H1 (cell line): ENCODE data around the gene TRMT6. TPM values are rescaled to one million over a fixed set of nuclear protein-coding genes. Genes with fewer than 3 reads are reported as not detected.

ENCODE experiments used
- CTCF ChIA-PET: fragments of 300-600 bp; sonication (Branson Sonifier 250); formaldehyde crosslinking; loops from one replicate; lab custom pipeline; 2021; ENCODE audit not compliant: partially characterized antibody; lab: Charles Lee
- POLR2A ChIA-PET: fragments of 300-600 bp; sonication (Branson Sonifier 250); formaldehyde crosslinking; loops from one replicate; lab custom pipeline; 2021; ENCODE audit warnings: inconsistent platforms; ENCODE audit not compliant: partially characterized antibody; lab: Charles Lee
- DNase-seq, 2 experiments: peaks; one replicate each; pipeline versions ENCODE4 v3.0.0 to v3.0.0-alpha.2; 2010 to 2022; ENCODE audit warnings: low spot score in 2 of 2, low read depth in 1 of 2, mixed read lengths in 1 of 2
- FAIRE-seq: peaks from 2 replicates; lab custom pipeline; 2011; peaks lifted over from hg19 to GRCh38; lab: Jason Lieb, UNC
- H2AFZ ChIP-seq: 2 replicates; pipeline ENCODE4 v1.8.1; 2012; ENCODE audit warnings: low read length, inconsistent platforms
- H2AK5ac ChIP-seq: 2 replicates; pipeline ENCODE4 v1.6.1; 2013; ENCODE audit warnings: low read depth, low read length
- H2BK120ac ChIP-seq: replicated peaks from 2 replicates; pipeline ENCODE3; 2013; ENCODE audit warnings: low read depth, low read length, inconsistent platforms
- H2BK12ac ChIP-seq: 2 replicates; pipeline ENCODE4 v1.6.1; 2013; ENCODE audit warnings: low read depth, low read length
- H2BK15ac ChIP-seq: 2 replicates; pipeline ENCODE4 v1.6.1; 2013; ENCODE audit warnings: low read length
- H2BK20ac ChIP-seq: 2 replicates; pipeline ENCODE4 v1.6.1; 2013; ENCODE audit warnings: low read length
- H2BK5ac ChIP-seq: 2 replicates; pipeline ENCODE4 v1.6.1; 2013; ENCODE audit warnings: low read depth, low read length
- H3K14ac ChIP-seq: 2 replicates; pipeline ENCODE4 v1.6.1; 2013; ENCODE audit warnings: inconsistent platforms; ENCODE audit not compliant: insufficient read length
- H3K18ac ChIP-seq: 2 replicates; pipeline ENCODE4 v1.6.1; 2013; ENCODE audit warnings: low read length; ENCODE audit errors: extremely low read depth
- H3K23ac ChIP-seq: 2 replicates; pipeline ENCODE4 v1.6.1; 2013; ENCODE audit warnings: inconsistent platforms; ENCODE audit not compliant: insufficient read length
- H3K23me2 ChIP-seq: 2 replicates; pipeline ENCODE4 v1.6.1; 2013; ENCODE audit warnings: low read depth, low read length
- H3K27ac ChIP-seq: 2 replicates; pipeline ENCODE4 v1.6.1; 2011; ENCODE audit warnings: low read depth, low read length, inconsistent platforms
- H3K27me3 ChIP-seq, 4 experiments: replicated peaks in 1 of 4; 1 replicate in 1 of 4; 2 replicates in 3 of 4; pipeline versions ENCODE4 v1.6.1 to v1.8.1; 2011 to 2013; ENCODE audit warnings: low read length in 3 of 4, mild to moderate bottlenecking in 3 of 4, inconsistent platforms in 2 of 4, mixed read lengths in 2 of 4, moderate library complexity in 1 of 4; ENCODE audit not compliant: control insufficient read depth in 3 of 4, insufficient read depth in 3 of 4; ENCODE audit errors: extremely low read depth in 1 of 4
- H3K36me3 ChIP-seq, 4 experiments: 2 replicates each; pipeline versions ENCODE4 v1.6.1 to v1.8.1; 2011 to 2013; ENCODE audit warnings: mild to moderate bottlenecking in 4 of 4, low read length in 3 of 4, moderate library complexity in 2 of 4, control low read depth in 1 of 4, inconsistent platforms in 1 of 4; ENCODE audit not compliant: insufficient read depth in 4 of 4, control insufficient read depth in 2 of 4
- H3K4ac ChIP-seq: replicated peaks from 2 replicates; pipeline ENCODE3; 2013; ENCODE audit warnings: low read length, low read depth, mixed read lengths, inconsistent platforms; ENCODE audit not compliant: insufficient read length
- H3K4me1 ChIP-seq, 4 experiments: replicated peaks in 1 of 4; 1 replicate in 1 of 4; 2 replicates in 3 of 4; pipeline versions ENCODE4 v1.6.1 to v1.8.1; 2011 to 2013; ENCODE audit warnings: low read length in 3 of 4, inconsistent platforms in 2 of 4, mixed read lengths in 1 of 4; ENCODE audit not compliant: insufficient read depth in 4 of 4, control insufficient read depth in 3 of 4
- H3K4me2 ChIP-seq, 2 experiments: 2 replicates each; pipeline versions ENCODE4 v1.6.1 to v1.8.1; 2011 to 2013; ENCODE audit warnings: low read depth in 2 of 2, low read length in 2 of 2, control low read depth in 1 of 2, inconsistent platforms in 1 of 2, mild to moderate bottlenecking in 1 of 2; ENCODE audit not compliant: insufficient read depth in 1 of 2
- H3K4me3 ChIP-seq, 4 experiments: fragments of 200-600, 300-600 bp in 1 of 4; sonication (generic), shearing (Covaris generic), sonication (Bioruptor Twin) in 1 of 4; 2 replicates each; pipeline versions ENCODE4 v1.5.1 to v1.8.1; 2011 to 2016; ENCODE audit warnings: low read length in 4 of 4, low read depth in 3 of 4, control low read depth in 2 of 4, inconsistent platforms in 2 of 4, mild to moderate bottlenecking in 2 of 4, mixed read lengths in 1 of 4, moderate library complexity in 1 of 4; ENCODE audit not compliant: insufficient read depth in 2 of 4; ENCODE audit errors: extremely low read depth in 1 of 4
- H3K56ac ChIP-seq: replicated peaks from 2 replicates; pipeline ENCODE3; 2013; ENCODE audit warnings: low read depth, mild to moderate bottlenecking, mixed read lengths, low read length, inconsistent platforms; ENCODE audit not compliant: insufficient read length
- H3K79me1 ChIP-seq: 2 replicates; pipeline ENCODE4 v1.6.1; 2013; ENCODE audit warnings: low read depth, low read length, control low read depth
- H3K79me2 ChIP-seq, 2 experiments: 2 replicates each; pipeline versions ENCODE4 v1.6.1 to v1.8.1; 2012 to 2013; ENCODE audit warnings: low read length in 2 of 2, mild to moderate bottlenecking in 2 of 2, inconsistent platforms in 1 of 2; ENCODE audit not compliant: insufficient read depth in 2 of 2, control insufficient read depth in 1 of 2
- H3K9ac ChIP-seq, 4 experiments: replicated peaks in 1 of 4; 1 replicate in 1 of 4; 2 replicates in 3 of 4; pipeline versions ENCODE4 v1.6.1 to v1.8.1; 2011 to 2013; ENCODE audit warnings: low read depth in 3 of 4, low read length in 3 of 4, control low read depth in 2 of 4, mild to moderate bottlenecking in 2 of 4, moderate library complexity in 2 of 4, inconsistent platforms in 1 of 4; ENCODE audit errors: extremely low read depth in 1 of 4
- H3K9me3 ChIP-seq, 2 experiments: 2 replicates each; pipeline versions ENCODE4 v1.6.1 to v1.8.1; 2012 to 2013; ENCODE audit warnings: mild to moderate bottlenecking in 2 of 2, moderate library complexity in 2 of 2, control low read depth in 1 of 2, inconsistent platforms in 1 of 2, low read depth in 1 of 2, low read length in 1 of 2, mixed read lengths in 1 of 2; ENCODE audit not compliant: insufficient read depth in 2 of 2
- H4K20me1 ChIP-seq, 2 experiments: replicated peaks in 1 of 2; 2 replicates each; pipeline versions ENCODE3 to v1.8.1; 2011 to 2013; ENCODE audit warnings: inconsistent platforms in 2 of 2, low read length in 2 of 2, mild to moderate bottlenecking in 1 of 2; ENCODE audit not compliant: insufficient read depth in 2 of 2, control insufficient read depth in 1 of 2
- H4K5ac ChIP-seq: 2 replicates; pipeline ENCODE4 v1.6.1; 2013; ENCODE audit warnings: low read length, low read depth, mixed read lengths, inconsistent platforms; ENCODE audit not compliant: insufficient read length
- H4K8ac ChIP-seq: 2 replicates; pipeline ENCODE4 v1.8.0; 2013; ENCODE audit warnings: mild to moderate bottlenecking, moderate library complexity, low read length, inconsistent platforms; ENCODE audit not compliant: insufficient read depth; ENCODE audit errors: extremely low read depth
- H4K91ac ChIP-seq: replicated peaks from 2 replicates; pipeline ENCODE3; 2013; ENCODE audit warnings: low read length, mixed read lengths, inconsistent platforms; ENCODE audit not compliant: insufficient read length
- EGR1 ChIP-seq: IDR thresholded peaks from 2 replicates; pipeline ENCODE4 v1.6.1; 2011; ENCODE audit warnings: low read depth, low read length, borderline replicate concordance
- NANOG ChIP-seq: IDR thresholded peaks from 2 replicates; pipeline ENCODE4 v1.6.1; 2011; ENCODE audit warnings: low read length, low read depth, mild to moderate bottlenecking, inconsistent platforms; ENCODE audit not compliant: insufficient read depth, poor library complexity, severe bottlenecking
- POLR2A ChIP-seq, 2 experiments: IDR thresholded peaks; 1 replicate in 1 of 2; 2 replicates in 1 of 2; pipeline ENCODE4 v1.6.1; 2011; ENCODE audit warnings: low read depth in 2 of 2, low read length in 2 of 2, mild to moderate bottlenecking in 2 of 2; ENCODE audit errors: control extremely low read depth in 1 of 2
- POLR2AphosphoS5 ChIP-seq: IDR thresholded peaks from 2 replicates; pipeline ENCODE4 v1.6.1; 2011; ENCODE audit warnings: low read depth, low read length
- RNF2 ChIP-seq: fragments of 200-900, 300-1000 bp; sonication (generic); IDR thresholded peaks from 2 replicates; pipeline ENCODE4 v1.7.1; 2016; ENCODE audit warnings: borderline replicate concordance, low read depth, mild to moderate bottlenecking, antibody characterized with exemption, low read length; ENCODE audit not compliant: poor library complexity, severe bottlenecking; ENCODE audit errors: missing control alignments
- SRF ChIP-seq: IDR thresholded peaks from 2 replicates; pipeline ENCODE4 v1.6.1; 2011; ENCODE audit warnings: mild to moderate bottlenecking, low read depth, low read length, moderate library complexity
- SUZ12 ChIP-seq: fragments of 200-600 bp; sonication (generic); IDR thresholded peaks from 2 replicates; pipeline ENCODE4 v1.6.1; 2012; ENCODE audit warnings: mild to moderate bottlenecking, inconsistent platforms, low read length, moderate library complexity, mixed read lengths
- ZNF274 ChIP-seq: IDR thresholded peaks from 2 replicates; pipeline ENCODE4 v1.7.0; 2012; ENCODE audit warnings: low read length, borderline replicate concordance; ENCODE audit errors: extremely low read depth
- WGBS, 2 experiments: shearing (Covaris generic) in 1 of 2; methylation state at CpG; one replicate each; pipeline versions ENCODE4 v1.1.6 to v1.1.7; 2013 to 2015; ENCODE audit warnings: low lambda C conversion rate in 2 of 2, mixed read lengths in 2 of 2, inconsistent platforms in 1 of 2, low coverage in 1 of 2, missing lambda C conversion rate in 1 of 2; ENCODE audit not compliant: insufficient replicate concordance in 2 of 2, insufficient coverage in 1 of 2, insufficient read length in 1 of 2; ENCODE audit errors: extremely low coverage in 1 of 2, missing lambda C conversion rate in 1 of 2; 5-methylcytosine and 5-hydroxymethylcytosine counted together
- polyA plus RNA-seq, 7 experiments: library from polyadenylated mRNA; depleted of rRNA in 3 of 7; stranded (reverse) in 5 of 7; unstranded in 2 of 7; fragments of >200 nt in 5 of 7; fragments of 200-250 nt in 2 of 7; gene quantifications; 1 replicate in 5 of 7; 2 replicates in 1 of 7; 4 replicates in 1 of 7; pipeline versions ENCODE4 v1.2.1 to v1.2.3, GENCODE V29; 2011 to 2013; ENCODE audit warnings: missing spikeins in 2 of 7, mixed read lengths in 2 of 7
- total RNA-seq: library from RNA; stranded (reverse); fragmentation: NEBNext Ultra II Directional; extraction: Animal tissue kit (Norgen Biotek cat#: 25700); gene quantifications from 2 replicates; pipeline ENCODE4 v1.2.1, GENCODE V29; 2021
- TF ChIP-seq, protein P1 (sequence below), 3 experiments: IDR thresholded peaks; 1 replicate in 2 of 3; 2 replicates in 1 of 3; pipeline versions ENCODE4 v1.5.1 to v1.6.1; 2011; ENCODE audit warnings: low read length in 3 of 3, mild to moderate bottlenecking in 3 of 3, inconsistent platforms in 2 of 3, low read depth in 1 of 3, moderate library complexity in 1 of 3; ENCODE audit not compliant: insufficient read depth in 1 of 3; ENCODE audit errors: control extremely low read depth in 1 of 3

Gene TRMT6
- total and polyA plus RNA-seq, 2 of the 8 experiments (the other 6 are each of a cell fraction or from before 2014, with no cell fraction given), result 6.9 to 23.3 TPM

DNA sequence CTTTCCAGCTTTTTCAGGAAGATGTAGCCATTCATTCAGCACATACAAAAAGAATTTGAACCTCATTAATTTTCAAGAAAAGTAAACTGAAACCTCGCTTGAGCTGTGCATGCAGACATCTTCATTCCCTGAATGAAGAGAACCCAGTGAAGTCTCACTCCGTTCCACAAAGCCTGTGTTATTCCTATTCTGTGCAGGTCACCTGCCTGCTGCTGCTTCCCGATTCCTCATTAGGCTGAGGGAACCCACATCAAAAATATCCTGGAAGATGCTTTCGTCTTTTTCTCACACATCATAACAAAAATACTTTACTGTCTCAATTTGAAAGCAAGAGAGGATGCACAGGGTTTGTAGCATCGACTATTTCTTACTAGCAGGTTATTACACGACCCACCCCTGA, 40.1 kb downstream of the TRMT6 start:
- H3K4me1 ChIP-seq, result peaks cover 0 to 3% (median 0%) of the 10 kb centered on the region in 4 experiments; a peak in 1 of 7 replicates
- no peak for DNase-seq
- 79% methylated on average over 6 of the region's 6 CpGs; no CpG with 5 or more reads in 1 of the 2 experiments for WGBS, 2 experiments
- H3K4me3 ChIP-seq, result no peak overlapping the region
- H3K4me2 ChIP-seq, result no peak overlapping the region; a peak in 1 of 4 replicates
- H4K20me1 ChIP-seq, result no peaks in the 10 kb centered on the region
- POLR2A ChIA-PET, result no interaction called here
- no peak overlapping the region for H3K56ac ChIP-seq
- no peak overlapping the region for H3K27ac ChIP-seq
- no peak overlapping the region for H3K4ac ChIP-seq
- H4K8ac ChIP-seq, result no peak overlapping the region
- no peak overlapping the region for H3K14ac ChIP-seq
- H3K9me3 ChIP-seq, result no peaks in the 10 kb centered on the region
- H3K79me2 ChIP-seq, result no peaks in the 10 kb centered on the region
- no peak overlapping the region for H2BK120ac ChIP-seq
- H3K23me2 ChIP-seq, result peaks cover 5% of the 10 kb centered on the region; the same call in 1 of the 2 replicates
- no peak overlapping the region for H2AK5ac ChIP-seq
- H2AFZ ChIP-seq, result 0 out of 2 replicates have a peak overlapping the region, but pooled peaks have one; percentile 12
- no peak overlapping the region for H2BK12ac ChIP-seq
- no peak overlapping the region for H2BK20ac ChIP-seq
- H3K79me1 ChIP-seq, result no peaks in the 10 kb centered on the region
- H3K9ac ChIP-seq, result no peak overlapping the region; a peak in 1 of 7 replicates
- H4K5ac ChIP-seq, result no peak overlapping the region
- no peak overlapping the region for H2BK5ac ChIP-seq
- H3K36me3 ChIP-seq, result no peaks in the 10 kb centered on the region
- no peaks in the 10 kb centered on the region; a peak in 1 of 7 replicates for H3K27me3 ChIP-seq
- CTCF ChIA-PET, result interaction anchor here (1.3 kb wide), 1 partner anchor 26 kb away, joined by 4 read pairs; no protein-coding TSS in a partner anchor
- H4K91ac ChIP-seq, result no peak overlapping the region
- no peak overlapping the region for H2BK15ac ChIP-seq
- no peak overlapping the region for H3K18ac ChIP-seq
- no peak for FAIRE-seq
- no peak overlapping the region for H3K23ac ChIP-seq
- TF ChIP-seq RNF2 (no peak), SRF (no peak), ZNF274 (no peak), POLR2AphosphoS5 (no peak), SUZ12 (no peak), EGR1 (no peak), NANOG (no peak), POLR2A (IDR thresholded peaks at IDR 0.05; ENCODE audit: control extremely low read depth in 1 of 2, low read depth in 2 of 2, low read length in 2 of 2) (no peak)
- TF ChIP-seq, protein P1, sequence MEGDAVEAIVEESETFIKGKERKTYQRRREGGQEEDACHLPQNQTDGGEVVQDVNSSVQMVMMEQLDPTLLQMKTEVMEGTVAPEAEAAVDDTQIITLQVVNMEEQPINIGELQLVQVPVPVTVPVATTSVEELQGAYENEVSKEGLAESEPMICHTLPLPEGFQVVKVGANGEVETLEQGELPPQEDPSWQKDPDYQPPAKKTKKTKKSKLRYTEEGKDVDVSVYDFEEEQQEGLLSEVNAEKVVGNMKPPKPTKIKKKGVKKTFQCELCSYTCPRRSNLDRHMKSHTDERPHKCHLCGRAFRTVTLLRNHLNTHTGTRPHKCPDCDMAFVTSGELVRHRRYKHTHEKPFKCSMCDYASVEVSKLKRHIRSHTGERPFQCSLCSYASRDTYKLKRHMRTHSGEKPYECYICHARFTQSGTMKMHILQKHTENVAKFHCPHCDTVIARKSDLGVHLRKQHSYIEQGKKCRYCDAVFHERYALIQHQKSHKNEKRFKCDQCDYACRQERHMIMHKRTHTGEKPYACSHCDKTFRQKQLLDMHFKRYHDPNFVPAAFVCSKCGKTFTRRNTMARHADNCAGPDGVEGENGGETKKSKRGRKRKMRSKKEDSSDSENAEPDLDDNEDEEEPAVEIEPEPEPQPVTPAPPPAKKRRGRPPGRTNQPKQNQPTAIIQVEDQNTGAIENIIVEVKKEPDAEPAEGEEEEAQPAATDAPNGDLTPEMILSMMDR (IDR thresholded peaks at IDR 0.05; ENCODE audit: control extremely low read depth in 1 of 3, insufficient read depth in 1 of 3, low read depth in 1 of 3, low read length in 3 of 3), result no peak
